Immature natural killer cell (primary cell): Measurements from ENCODE around the gene CEBPA. TPM values are rescaled to one million over a fixed set of nuclear protein-coding genes. Genes with fewer than 3 reads are reported as not detected.
A peak's percentile ranks its signal among the peaks of the same experiment; 100 is the strongest.

ENCODE experiments used
- DNase-seq, 3 donors: peaks; one replicate each; pipeline ENCODE4 v3.0.0; 2022; ENCODE audit warnings: mixed read lengths in 1 of 3
- H3K27ac Mint-ChIP-seq, 6 donors: one replicate each; pipeline ENCODE4 v1.8.0; 2020; ENCODE audit warnings: mixed read lengths in 6 of 6, mild to moderate bottlenecking in 5 of 6, inconsistent platforms in 4 of 6, moderate library complexity in 3 of 6
- H3K27me3 Mint-ChIP-seq, 3 donors: one replicate each; pipeline ENCODE4 v1.8.0; 2020 to 2021; ENCODE audit warnings: low read depth in 3 of 3, mild to moderate bottlenecking in 3 of 3, mixed read lengths in 3 of 3, moderate library complexity in 3 of 3, inconsistent platforms in 1 of 3
- H3K36me3 Mint-ChIP-seq, 3 donors: one replicate each; pipeline ENCODE4 v1.8.0; 2020; ENCODE audit warnings: mixed read lengths in 3 of 3, inconsistent platforms in 2 of 3, mild to moderate bottlenecking in 2 of 3
- H3K4me1 Mint-ChIP-seq, 2 donors: one replicate each; pipeline ENCODE4 v1.8.0; 2020; ENCODE audit warnings: inconsistent platforms in 2 of 2, mild to moderate bottlenecking in 2 of 2, mixed read lengths in 2 of 2, moderate library complexity in 1 of 2
- H3K4me3 Mint-ChIP-seq, 5 donors: one replicate each; pipeline ENCODE4 v1.8.0; 2020; ENCODE audit warnings: mild to moderate bottlenecking in 5 of 5, mixed read lengths in 5 of 5, inconsistent platforms in 3 of 5, moderate library complexity in 3 of 5
- H3K9me3 Mint-ChIP-seq, 6 donors: one replicate each; pipeline ENCODE4 v1.8.0; 2020; ENCODE audit warnings: mild to moderate bottlenecking in 6 of 6, mixed read lengths in 6 of 6, inconsistent platforms in 4 of 6, moderate library complexity in 3 of 6
- polyA plus RNA-seq, 3 donors: library from polyadenylated mRNA; unstranded; fragments of 300-500 nt; fragmentation: Illumina TruSeq; gene quantifications; one replicate each; pipeline ENCODE4 v1.2.3, GENCODE V29; 2021

The CEBPA gene
- polyA plus RNA-seq, 3 donors from 2014 or later, result 2.7 to 5.3 (median 3.9) TPM

DNA sequence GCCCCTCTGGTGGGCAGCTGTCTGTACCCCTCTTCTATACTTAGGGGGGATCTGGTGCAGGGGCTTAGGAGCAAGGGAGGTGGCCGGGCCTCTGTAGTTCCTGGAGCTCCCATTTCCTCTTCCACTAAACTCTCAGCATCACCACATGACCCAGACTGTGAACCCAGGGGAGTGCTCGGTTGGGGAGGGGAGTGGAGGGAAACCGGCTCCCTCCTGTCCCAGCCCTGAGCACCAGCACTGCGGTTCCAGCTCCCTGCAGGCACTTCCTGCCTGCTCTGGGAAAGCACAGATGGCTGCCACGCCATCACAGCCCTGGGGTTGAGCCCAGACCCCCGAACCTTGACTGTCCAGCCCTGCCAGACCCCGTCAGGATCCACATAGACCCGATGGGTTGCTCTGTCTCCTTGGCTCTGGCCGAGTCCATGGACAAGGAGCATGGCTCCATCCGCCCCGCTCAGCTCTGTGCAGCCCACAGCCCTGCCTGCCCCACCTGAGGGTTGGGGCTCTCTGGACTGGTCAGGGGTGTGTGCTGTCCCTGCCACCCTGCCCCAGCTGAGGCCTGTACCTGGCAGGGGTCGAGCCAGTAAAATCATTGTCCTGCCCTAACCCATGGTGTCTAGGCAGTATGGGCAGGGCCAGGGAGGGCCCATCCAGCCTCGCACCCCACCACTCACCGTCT lies 40.7 kb downstream of the CEBPA start:
- DNase-seq, result no peak
- peak overlapping the region in 2 of 5 donors; percentile 18 to 48 for H3K4me3 Mint-ChIP-seq

DNA sequence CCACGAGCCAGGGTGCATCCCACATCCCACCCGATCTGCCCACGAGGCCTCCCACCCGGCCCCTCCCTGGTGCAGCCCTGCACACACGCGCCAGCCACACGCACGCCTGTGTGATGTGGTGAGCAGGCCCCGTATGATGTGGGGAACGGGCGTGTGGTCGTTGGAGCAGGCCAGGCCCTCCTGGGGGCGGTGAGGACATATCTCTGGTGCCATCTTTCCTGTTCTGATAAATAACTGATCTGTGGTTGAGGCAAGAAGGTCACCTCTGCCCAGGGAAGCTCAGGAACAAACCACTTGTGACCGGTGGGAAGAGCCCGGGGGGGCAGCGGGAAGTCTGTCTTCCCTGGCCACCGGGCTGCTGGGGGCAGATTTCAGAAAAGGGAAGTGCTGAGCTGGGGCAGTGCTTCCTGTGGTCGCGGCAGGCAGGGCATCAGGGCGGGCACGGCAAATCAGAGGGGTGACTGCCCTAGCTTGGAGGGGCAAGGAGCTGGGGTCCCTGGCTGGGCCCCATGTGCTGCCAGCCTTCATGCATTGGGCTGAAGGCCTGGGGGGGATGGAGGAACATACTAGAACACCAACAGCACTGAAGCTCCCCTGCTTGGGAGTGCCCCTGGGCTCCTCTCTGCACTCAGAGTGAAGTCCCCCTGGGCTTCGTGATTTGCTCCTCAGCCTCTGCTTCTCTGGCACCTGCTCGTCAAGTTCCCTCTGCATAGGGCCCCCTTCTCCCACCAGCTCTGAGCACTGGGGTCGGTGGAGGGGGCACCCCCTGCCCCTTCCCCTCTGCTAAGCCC lies 41.5 kb downstream of the CEBPA start:
- Mint-ChIP-seq H3K9me3 (no peaks in the 10 kb centered on the region), H3K36me3 (no peaks in the 10 kb centered on the region), H3K27ac (peak overlapping the region; percentile 61 to 87 (median 82)), H3K27me3 (peaks cover 2 to 3% (median 2%) of the 10 kb centered on the region in 3 donors), H3K4me1 (peaks cover 30 to 33% of the 10 kb centered on the region in 2 donors), H3K4me3 (peak overlapping the region; percentile 38 to 83 (median 72))
- DNase-seq, result peak; percentile 24 to 35 (median 35)

More for the DNA sequence above, 40.7 kb downstream of the CEBPA start:
- Mint-ChIP-seq H3K4me1 (peaks cover 30 to 33% of the 10 kb centered on the region in 2 donors), H3K27ac (peak overlapping the region; percentile 51 to 93 (median 66)), H3K9me3 (no peaks in the 10 kb centered on the region), H3K36me3 (no peaks in the 10 kb centered on the region), H3K27me3 (peaks cover 2 to 3% (median 2%) of the 10 kb centered on the region in 3 donors)

DNA sequence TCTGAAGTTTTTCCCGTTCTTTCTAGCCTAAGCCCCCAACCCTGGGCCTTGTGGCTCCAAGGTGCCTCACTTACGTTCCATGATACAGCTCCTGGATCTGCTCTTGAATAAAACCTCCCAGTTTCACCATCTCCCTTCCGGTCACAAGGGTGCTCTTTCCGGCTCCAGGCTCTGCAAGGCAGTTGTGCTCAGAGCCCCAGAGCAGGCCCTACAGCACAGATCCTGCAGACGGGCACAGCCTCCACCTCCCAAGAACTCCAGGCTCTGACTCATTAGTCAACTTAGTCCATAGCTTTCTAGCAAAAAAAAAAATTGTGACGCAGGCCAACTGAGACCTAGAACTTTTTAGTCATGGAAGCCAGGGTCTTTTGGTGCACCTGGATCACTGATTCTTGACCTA lies 42.8 kb downstream of the CEBPA start:
- peaks cover 2 to 3% (median 2%) of the 10 kb centered on the region in 3 donors for H3K27me3 Mint-ChIP-seq
- no peaks in the 10 kb centered on the region for H3K36me3 Mint-ChIP-seq
- no peak overlapping the region for H3K4me3 Mint-ChIP-seq
- no peaks in the 10 kb centered on the region for H3K9me3 Mint-ChIP-seq
- DNase-seq, result no peak
- peaks cover 28 to 33% of the 10 kb centered on the region in 2 donors for H3K4me1 Mint-ChIP-seq
- no peak overlapping the region for H3K27ac Mint-ChIP-seq

DNA sequence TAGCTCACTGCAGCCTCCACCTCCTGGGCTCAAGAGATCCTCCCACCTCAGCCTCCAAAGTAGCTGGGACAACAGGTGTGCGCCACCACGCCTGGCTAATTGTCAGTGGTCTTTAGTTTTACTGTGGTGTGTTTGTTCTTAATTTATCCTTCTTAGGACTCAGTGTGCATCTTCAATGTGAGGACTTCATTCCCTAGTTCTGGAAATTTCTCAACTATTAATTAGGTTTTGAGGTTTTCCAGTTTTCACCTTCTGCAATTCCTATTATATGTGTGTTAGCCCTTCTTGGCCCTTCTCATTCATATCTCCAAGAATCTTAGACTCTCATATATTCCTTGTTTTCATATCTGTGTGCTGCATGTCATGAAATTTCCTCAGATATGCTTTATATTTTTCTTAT lies 44.5 kb downstream of the CEBPA start:
- Mint-ChIP-seq H3K27ac (no peak overlapping the region), H3K4me1 (peaks cover 28 to 32% of the 10 kb centered on the region in 2 donors), H3K27me3 (peaks cover 2 to 3% (median 2%) of the 10 kb centered on the region in 3 donors), H3K36me3 (no peaks in the 10 kb centered on the region), H3K4me3 (no peak overlapping the region), H3K9me3 (no peaks in the 10 kb centered on the region)
- no peak for DNase-seq

DNA sequence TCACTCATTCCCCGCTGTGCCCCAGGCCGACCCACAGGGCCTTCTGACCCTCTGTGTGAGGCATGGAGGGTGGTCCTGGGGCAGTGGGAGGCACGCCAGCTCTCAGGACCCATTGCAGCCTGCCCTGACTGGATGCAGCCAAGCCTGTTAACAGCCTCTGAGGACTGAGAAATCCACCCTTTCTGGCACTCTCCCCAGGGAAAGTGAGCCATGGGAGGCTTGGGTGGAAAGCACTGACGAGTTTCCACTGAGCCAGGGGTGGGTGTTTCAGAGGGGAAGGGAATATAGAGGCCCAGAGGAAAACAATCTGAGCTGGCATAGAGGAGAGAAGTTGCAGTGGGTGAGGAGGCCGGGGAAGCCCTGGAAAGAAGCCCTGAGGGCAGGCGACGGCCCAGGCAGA lies 46.1 kb downstream of the CEBPA start:
- Mint-ChIP-seq H3K27ac (no peak overlapping the region), H3K4me3 (no peak overlapping the region), H3K4me1 (peaks cover 15 to 19% of the 10 kb centered on the region in 2 donors), H3K27me3 (peaks cover 2 to 3% (median 2%) of the 10 kb centered on the region in 3 donors), H3K9me3 (no peaks in the 10 kb centered on the region), H3K36me3 (no peaks in the 10 kb centered on the region)
- no peak for DNase-seq

DNA sequence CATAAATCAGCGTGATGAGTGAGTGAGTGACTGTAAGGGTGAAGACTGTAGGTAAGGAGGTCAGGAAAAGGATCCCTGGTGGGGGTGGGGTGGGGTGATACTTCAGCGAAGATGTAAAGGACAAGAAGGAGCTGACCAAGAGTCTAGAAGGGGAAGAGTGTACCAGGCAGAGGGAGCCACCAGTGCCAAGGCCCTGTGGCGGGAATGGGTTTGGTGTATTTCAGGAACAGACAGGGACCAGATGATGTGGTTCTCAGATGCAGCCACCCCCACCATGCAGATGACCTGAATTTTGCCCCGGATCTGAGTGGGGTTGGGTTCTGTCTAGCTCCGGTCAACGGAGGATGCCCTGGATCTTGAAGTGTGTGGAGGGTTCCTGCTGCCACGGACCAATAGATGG lies 46.6 kb downstream of the CEBPA start:
- peaks cover 11 to 15% of the 10 kb centered on the region in 2 donors for H3K4me1 Mint-ChIP-seq
- no peak overlapping the region for H3K4me3 Mint-ChIP-seq
- no peaks in the 10 kb centered on the region for H3K36me3 Mint-ChIP-seq
- DNase-seq, result no peak
- no peaks in the 10 kb centered on the region for H3K9me3 Mint-ChIP-seq
- H3K27me3 Mint-ChIP-seq, result peaks cover 0 to 3% (median 2%) of the 10 kb centered on the region in 3 donors
- no peak overlapping the region for H3K27ac Mint-ChIP-seq

DNA sequence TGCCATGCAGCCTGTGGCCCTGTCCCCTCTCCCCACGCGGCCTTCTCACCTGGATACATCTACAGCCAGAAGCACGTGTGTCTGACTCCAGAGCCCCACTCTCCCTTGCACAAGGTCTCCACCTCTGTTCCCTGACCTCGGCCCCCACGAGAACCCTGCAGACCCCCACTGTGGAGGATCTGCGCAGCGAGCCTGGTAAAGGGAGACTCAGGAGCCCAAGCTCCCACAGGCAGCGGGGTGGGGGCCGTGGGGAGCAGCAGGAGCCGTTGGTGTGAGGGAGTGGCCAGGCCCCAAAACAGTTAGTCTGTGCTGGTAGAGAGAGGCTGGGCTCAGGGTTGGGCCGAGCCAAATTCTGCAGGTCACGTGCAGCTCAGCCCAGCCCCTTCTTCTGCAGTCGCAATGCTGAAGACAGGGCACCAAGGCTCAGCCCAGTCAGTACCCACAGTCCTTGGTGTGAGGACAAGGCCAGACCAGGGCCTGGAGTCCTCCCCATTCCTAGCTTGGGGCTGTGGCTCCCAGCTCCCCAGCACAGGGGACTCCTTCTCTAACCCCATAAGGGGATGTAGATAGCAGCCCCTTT lies 48.0 kb downstream of the CEBPA start:
- no peak overlapping the region for H3K27ac Mint-ChIP-seq
- no peak for DNase-seq

DNA sequence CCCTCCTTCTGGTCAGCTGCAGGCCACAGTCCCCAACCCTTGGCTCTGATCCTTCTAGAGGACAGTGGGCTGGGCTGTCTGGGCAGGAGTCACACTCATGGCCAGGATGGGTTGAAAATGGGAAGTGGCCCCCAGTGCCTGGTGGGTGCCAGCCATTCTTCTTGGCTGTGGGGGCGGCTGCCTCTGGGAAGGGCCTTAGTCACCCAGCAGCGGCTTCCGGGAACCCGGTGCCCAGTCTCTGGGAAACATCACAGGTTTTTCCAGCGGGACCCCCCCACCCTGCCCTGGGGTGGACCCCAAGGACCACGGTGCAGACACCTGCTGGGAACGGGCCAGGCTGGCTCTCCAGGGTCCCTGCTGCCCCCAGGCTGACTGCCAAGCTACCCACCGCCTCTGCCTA lies 49.4 kb downstream of the CEBPA start:
- no peaks in the 10 kb centered on the region for H3K36me3 Mint-ChIP-seq
- no peak for DNase-seq
- no peak overlapping the region for H3K27ac Mint-ChIP-seq
- no peaks in the 10 kb centered on the region for H3K4me1 Mint-ChIP-seq
- H3K27me3 Mint-ChIP-seq, result peaks cover 0 to 1% (median under 1%) of the 10 kb centered on the region in 3 donors
- no peaks in the 10 kb centered on the region for H3K9me3 Mint-ChIP-seq
- no peak overlapping the region for H3K4me3 Mint-ChIP-seq

More for the DNA sequence above, 48.0 kb downstream of the CEBPA start:
- Mint-ChIP-seq H3K36me3 (no peaks in the 10 kb centered on the region), H3K4me1 (peaks cover 0 to under 1% of the 10 kb centered on the region in 2 donors), H3K27me3 (peaks cover 0 to 3% (median 2%) of the 10 kb centered on the region in 3 donors), H3K4me3 (no peak overlapping the region), H3K9me3 (no peaks in the 10 kb centered on the region)

DNA sequence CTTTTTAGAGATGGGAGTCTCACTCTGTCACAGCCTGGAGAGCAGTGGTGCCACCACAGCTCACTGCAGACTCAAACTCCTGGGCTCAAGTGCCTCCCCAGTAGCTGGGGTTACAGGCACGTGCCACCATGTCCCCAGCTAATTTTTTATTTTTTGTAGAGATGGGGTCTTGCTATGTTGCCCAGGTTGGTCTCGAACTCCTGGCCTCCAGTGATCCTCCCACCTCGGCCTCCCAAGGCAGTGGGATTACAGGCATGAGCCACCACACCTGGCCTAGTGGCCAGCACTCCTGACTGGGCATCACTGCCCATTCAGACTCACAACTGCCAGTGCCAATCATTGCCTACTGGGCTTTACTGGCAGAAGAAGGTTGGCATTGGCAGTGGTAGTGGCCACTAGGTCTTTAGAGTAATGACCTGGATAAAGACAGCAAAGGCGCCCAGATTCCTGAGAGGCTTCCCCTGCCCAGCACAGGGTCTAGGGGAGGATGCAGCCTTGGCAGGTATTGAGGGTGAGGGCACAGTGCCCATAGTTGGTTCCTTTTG lies 49.8 kb downstream of the CEBPA start:
- Mint-ChIP-seq H3K4me3 (no peak overlapping the region), H3K36me3 (no peaks in the 10 kb centered on the region), H3K27ac (no peak overlapping the region), H3K4me1 (no peaks in the 10 kb centered on the region), H3K27me3 (no peaks in the 10 kb centered on the region), H3K9me3 (no peaks in the 10 kb centered on the region)
- DNase-seq, result no peak

DNA sequence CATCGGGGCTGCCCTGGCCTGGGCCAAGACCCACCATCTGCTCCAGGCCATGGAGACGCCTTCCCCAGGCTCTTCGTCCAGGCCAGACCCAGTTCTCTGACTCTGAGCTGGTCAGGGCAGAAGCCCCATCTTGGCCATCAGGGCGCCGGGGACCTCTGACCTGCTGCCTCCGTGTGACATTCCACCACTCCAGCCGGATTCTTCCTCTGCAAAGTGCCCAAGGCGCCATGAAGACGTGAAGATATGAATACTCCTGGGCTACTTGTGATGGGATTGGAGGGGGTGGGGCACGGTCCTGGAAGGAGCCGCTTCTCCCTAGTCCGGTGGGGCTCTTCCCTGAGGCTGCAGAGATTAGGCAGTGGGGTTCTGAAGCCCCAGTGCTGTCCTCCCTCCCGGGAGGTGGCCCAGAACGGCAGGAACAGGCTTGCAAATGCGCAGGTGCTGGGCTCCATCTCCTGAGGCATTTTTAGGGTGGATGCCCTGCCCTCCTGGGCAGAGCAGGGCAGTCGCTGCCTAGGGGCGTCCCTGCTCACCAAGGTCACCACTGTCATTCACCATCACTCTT lies 50.7 kb downstream of the CEBPA start:
- no peak for DNase-seq

DNA sequence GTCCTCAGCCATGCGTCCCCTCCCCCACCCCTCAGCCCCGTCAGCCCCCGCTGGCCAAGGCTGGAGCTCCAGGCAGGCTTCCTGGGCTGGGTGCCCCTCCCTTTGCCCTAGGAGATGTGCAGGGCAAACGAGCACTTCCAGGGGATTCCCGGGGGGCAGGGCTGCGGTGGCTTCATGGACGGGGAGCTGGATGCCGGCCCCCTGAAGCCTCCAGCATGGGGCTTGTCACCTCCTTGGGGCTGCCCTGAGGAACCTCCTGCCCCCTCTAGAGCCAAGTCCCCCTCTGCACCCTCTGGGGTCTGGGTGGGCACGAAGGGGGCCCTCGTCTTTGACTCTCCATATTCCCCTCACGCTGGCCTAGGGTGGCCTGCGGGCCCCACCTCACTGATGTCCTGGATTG lies 51.3 kb downstream of the CEBPA start:
- no peak for DNase-seq
- no peak overlapping the region for H3K4me3 Mint-ChIP-seq
- H3K27me3 Mint-ChIP-seq, result no peaks in the 10 kb centered on the region
- no peaks in the 10 kb centered on the region for H3K4me1 Mint-ChIP-seq
- no peaks in the 10 kb centered on the region for H3K9me3 Mint-ChIP-seq
- no peak overlapping the region for H3K27ac Mint-ChIP-seq
- H3K36me3 Mint-ChIP-seq, result no peaks in the 10 kb centered on the region

More for the DNA sequence above, 50.7 kb downstream of the CEBPA start:
- no peaks in the 10 kb centered on the region for H3K36me3 Mint-ChIP-seq
- H3K4me3 Mint-ChIP-seq, result no peak overlapping the region
- no peaks in the 10 kb centered on the region for H3K9me3 Mint-ChIP-seq
- H3K27ac Mint-ChIP-seq, result no peak overlapping the region
- H3K4me1 Mint-ChIP-seq, result no peaks in the 10 kb centered on the region
- no peaks in the 10 kb centered on the region for H3K27me3 Mint-ChIP-seq

DNA sequence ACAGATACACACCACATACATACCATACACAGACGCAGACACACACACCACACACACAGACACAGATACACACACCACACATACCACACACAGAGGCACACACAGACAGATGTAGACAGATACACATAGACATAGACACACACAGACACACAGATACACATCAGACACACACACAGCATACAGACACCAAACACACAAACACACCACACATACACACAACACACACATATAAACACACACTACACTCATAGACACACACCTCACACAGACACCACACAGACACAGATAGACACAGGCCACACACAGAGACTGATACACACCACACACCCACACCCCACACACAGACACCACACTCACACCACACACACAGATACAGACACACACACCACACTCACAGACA lies 51.8 kb downstream of the CEBPA start:
- Mint-ChIP-seq H3K27me3 (no peaks in the 10 kb centered on the region), H3K4me1 (no peaks in the 10 kb centered on the region), H3K27ac (no peak overlapping the region), H3K36me3 (no peaks in the 10 kb centered on the region), H3K9me3 (no peaks in the 10 kb centered on the region), H3K4me3 (no peak overlapping the region)
- DNase-seq, result no peak
